Right hindlimb (tissue), 1 donor: ENCODE data around the gene PHYKPL.
"Not testable (repeated sequence)": the region's sequence is repeated elsewhere in the genome, so short reads cannot be mapped to it uniquely, and the experiment has no call there.

ENCODE experiments used
- DNase-seq: peaks from one replicate; pipeline ENCODE4 v3.0.0-alpha.2; 2018

Gene PHYKPL

GRCh38 chr5:178261666-178262600 is 29.3 kb upstream of the PHYKPL start:
- DNase-seq: no peak

GRCh38 chr5:178259623-178260536 is 27.3 kb upstream of the PHYKPL start:
- no peak for DNase-seq

- no peak for DNase-seq
These were observed 25.0 kb upstream of the PHYKPL start for GRCh38 chr5:178257650-178258049.

DNA sequence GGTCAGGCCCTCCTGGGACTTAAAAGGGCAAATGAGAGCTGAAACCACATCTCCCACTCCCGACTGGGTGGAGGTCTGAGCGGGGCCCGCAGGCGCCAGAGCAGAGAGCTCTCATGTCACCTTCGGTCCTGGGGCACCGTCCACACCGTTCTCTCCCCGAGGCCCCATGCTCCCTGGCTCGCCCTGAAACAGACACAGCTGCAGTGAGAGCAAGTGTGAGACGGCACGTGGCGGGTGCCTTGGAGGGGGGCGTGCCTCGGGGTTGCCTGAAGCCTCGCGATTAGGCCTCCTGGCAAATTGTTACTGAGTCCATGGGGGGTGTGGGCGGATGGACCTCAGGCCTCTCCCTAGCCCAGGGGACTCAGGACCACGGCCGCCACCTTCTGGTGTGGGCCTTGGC is 24.1 kb upstream of the PHYKPL start:
- DNase-seq: no peak

DNA sequence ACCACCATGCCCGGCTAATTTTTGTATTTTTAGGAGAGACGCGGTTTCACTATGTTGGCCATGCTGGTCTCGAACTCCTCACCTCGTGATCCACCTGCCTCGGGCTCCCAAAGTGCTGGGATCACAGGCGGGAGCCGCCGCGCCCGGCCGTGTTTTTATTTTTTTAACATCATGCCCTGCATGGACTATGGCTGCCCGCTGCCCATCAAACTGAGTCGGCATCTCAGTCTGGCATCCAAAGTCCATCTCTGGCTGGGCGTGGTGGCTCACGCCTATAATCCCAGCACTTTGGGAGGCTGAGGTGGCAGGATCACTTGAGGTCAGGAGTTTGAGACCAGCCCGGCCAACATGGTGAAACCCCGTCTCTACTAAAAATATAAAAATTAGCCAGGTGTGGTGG is 21.0 kb upstream of the PHYKPL start:
- not testable (repeated sequence) for DNase-seq

GRCh38 chr5:178252258-178252657 is 19.7 kb upstream of the PHYKPL start:
- DNase-seq: no peak

- DNase-seq: no peak
These were observed 17.7 kb upstream of the PHYKPL start for GRCh38 chr5:178250263-178250662.

GRCh38 chr5:178249191-178249989 is 16.8 kb upstream of the PHYKPL start:
- no peak for DNase-seq

- DNase-seq: no peak
These were observed 16.1 kb upstream of the PHYKPL start for GRCh38 chr5:178248750-178249149.

DNA sequence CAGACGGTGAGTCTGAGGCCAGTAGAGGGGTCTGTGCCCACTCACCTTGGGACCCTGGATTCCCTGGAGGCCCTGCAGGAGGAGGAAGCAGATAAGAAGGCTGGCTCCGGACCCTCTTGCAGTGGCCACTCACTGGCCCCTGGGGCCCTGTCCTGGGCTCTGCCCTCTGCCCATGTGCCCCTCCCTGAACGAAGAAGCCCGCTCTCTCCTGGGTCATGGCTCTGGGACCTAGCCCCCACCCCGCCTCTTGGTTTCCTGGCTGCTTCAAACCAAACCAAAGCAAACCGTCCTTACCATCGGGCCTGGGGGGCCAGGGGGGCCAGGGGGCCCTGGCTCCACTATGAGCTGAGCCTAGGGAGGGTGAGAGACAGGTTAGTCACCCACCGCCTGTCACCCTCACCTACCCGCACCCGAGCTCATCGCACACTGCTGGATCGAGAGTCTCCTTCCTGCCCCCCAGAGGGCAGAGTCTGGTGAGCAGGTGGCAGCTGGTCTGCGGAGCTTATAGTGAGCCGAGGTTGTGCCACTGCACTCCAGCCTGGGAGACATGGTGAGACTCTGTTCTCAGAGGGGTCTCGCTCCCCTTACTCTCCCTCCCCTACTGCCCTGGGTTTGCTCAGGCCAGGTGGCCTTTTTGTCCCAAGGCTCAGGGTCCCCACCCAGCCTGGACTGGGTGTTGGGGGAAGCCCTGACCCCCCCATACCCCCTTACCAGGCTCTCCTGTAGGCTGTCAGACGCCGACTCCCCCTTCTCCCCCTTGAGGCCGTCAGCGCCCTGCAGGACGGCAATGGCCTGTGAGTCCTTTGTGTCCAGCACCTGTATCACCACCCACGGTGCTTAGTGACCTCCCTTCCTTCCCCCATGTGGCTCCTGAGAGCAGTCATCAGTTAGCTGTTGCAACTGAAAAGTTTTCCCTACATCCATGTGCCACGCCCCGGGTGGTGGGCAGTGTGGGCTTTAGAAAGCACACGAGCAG is 15.2 kb upstream of the PHYKPL start:
- DNase-seq: no peak

- no peak for DNase-seq
These were observed 14.2 kb upstream of the PHYKPL start for GRCh38 chr5:178246624-178247279.

DNA sequence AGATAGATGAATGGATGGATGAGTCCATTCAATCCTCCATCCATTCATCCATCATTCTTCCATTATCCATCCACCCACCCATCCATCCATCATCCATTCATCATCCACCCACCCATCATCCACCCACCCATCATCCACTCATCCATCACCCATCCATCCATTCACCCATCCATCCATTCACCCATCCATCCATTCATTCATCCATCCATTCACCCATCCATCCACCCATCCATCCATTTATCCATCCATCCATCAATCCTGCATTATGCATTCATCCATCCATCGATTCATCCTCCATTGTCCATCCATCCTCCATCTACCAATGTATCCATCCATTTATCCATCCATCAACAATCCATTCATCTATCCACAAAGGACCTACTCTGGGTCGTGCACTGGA is 12.8 kb upstream of the PHYKPL start:
- no peak for DNase-seq

DNA sequence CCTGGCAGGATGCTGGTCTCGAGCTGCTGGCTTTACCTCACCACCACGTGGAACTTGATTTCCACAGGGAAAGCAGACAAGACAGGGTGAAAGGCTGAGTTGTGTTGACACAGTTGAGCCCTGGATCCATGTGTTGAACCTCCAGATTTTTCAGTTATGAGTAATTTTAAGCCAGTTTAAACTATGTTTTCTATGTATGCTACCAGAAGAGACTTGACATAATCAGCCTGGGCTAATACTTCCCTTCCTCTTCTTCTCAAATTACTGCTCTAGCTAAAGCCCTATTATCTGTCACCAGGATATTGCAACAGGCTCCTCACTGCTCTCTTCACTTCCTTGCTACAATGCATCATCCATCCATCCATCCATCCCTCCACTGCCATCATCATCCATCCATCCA is 12.0 kb upstream of the PHYKPL start:
- DNase-seq: no peak

DNA sequence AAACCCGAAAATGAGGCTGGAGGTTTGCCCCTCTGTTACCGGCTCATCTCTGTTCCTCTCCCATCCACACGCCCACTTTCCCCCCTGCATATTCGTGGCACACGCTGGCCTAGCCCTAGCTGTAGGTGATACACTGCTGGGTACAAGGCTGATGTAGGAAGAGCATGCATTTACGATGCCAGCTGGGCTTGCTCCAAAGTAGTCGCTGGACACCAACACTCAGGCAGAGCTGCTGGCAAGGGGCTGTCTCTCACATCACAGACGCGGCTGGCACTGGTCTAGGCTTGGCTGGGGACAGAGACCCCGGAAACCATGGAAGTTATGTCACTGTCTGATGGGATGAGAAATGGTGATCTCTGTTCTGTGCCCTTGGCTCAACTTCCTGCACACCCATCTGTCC is 9.8 kb upstream of the PHYKPL start:
- no peak for DNase-seq

DNA sequence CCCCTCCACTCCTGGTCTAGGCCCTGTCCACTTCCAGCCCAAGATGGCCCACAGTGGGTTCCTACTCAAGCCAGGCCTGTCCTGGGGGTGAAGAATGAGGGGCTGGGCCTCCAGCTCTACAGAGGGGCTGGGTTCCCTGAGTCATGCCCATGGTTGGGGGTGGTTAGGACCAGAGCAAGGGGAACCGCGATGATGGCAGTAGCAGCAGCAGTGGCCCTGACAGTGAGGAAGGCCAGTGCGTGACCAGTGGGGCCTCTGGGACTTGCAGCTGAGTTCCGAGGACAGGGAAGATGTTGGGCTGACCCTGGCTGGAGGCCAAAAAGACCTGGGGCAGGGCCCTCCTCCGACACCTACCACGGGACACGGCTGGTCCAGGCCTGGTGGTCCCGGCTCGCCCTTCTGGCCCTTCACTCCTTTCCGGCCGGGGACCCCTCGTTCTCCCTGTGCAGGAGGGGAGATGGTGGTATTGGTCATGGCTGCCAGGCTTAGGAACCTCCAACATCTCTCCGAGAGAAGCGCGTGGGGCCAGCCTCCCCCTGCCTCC is 9.2 kb upstream of the PHYKPL start:
- no peak for DNase-seq

DNA sequence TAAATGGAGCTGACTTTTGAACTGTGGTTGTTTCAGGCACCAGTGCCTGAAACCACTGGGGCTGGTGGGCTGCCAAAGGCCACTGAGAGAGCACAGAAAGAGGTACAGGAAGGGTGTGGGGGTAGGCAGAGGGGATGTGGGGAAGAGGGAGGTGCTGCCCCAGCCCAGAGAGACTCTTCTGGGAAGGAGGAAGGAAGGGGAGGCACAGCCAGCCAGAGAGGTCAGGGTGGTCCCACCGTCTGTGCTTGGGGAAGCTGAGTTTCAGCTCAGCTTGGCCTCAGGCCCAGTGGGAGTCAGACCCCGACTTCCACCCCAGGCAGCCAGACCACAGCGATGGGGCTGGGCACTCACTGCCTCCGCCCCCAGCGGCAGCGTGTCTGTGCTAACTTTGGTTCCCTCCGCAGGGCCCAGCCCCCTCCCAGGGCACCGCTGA is 8.6 kb upstream of the PHYKPL start:
- DNase-seq: no peak

DNA sequence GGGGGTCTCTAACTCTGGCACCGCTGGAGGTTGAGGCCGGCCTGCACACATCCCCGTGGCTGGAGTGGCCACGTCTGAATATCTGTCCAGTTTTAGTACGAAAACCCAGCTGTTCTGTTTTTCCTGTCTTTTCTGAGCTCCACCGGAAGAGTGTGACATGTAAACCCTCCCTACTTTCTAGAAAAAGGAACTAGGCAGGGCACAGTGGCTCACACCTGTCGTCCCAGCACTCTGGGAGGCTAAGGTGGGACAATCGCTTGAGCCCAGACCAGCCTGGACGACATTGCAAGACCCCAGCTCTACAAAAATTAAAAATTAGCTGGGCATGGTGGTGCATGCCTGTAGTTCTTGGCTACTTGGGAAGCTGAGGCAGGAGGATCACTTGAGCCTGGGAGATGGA is 8.2 kb upstream of the PHYKPL start:
- DNase-seq: no peak

GRCh38 chr5:178240341-178240741 is 7.7 kb upstream of the PHYKPL start:
- no peak for DNase-seq

DNA sequence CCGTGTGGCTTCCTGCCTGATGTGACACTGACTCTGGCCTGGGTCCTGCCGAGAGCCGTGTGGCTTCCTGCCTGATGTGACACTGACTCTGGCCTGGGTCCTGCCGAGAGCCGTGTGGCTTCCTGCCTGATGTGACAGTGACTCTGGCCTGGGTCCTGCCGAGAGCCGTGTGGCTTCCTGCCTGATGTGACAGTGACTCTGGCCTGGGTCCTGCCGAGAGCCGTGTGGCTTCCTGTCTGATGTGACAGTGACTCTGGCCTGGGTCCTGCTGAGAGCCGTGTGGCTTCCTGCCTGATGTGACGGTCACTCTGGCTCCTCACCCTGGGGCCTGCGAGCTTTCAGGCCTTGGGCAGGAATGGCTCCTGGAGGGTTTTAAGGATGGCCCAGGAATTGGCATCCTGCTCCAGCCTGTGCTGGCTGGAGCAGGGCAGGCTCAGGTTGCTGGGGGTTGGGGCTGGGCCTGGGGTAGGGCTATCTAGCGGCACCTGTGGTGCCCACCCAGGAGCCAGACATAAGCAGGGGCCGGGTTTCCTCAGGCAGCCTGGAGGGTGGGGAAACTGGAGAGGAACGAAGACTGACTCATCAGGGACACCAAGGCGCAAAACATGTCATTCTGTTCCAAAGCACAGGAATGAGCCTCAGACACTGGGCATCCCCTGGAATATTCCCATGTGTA is 7.2 kb upstream of the PHYKPL start:
- not testable (repeated sequence) for DNase-seq
